Sigmoid colon (tissue), 7 donors: Measurements from ENCODE around the gene PPP1R15A. TPM values are rescaled to one million over a fixed set of nuclear protein-coding genes. Genes with fewer than 3 reads are reported as not detected.
A peak's percentile ranks its signal among the peaks of the same experiment; 100 is the strongest.
"Not testable (repeated sequence)": the region's sequence is repeated elsewhere in the genome, so short reads cannot be mapped to it uniquely, and the experiment has no call there.

ENCODE experiments used
- DNase-seq: peaks from one replicate; pipeline ENCODE4 v3.0.0-alpha.2; 2019
- H3K27ac ChIP-seq, 4 donors: fragments of 200-600 bp; sonication (generic); one replicate each; pipeline ENCODE4 v1.5.1; 2016 to 2019; ENCODE audit warnings: mild to moderate bottlenecking in 1 of 4
- H3K27me3 ChIP-seq, 3 donors: fragments of 200-600 bp; sonication (generic); one replicate each; pipeline ENCODE4 v1.5.1; 2019; ENCODE audit warnings: mild to moderate bottlenecking in 1 of 3
- H3K36me3 ChIP-seq, 4 donors: fragments of 200-600 bp; sonication (generic); one replicate each; pipeline ENCODE4 v1.5.1; 2016 to 2019
- H3K4me1 ChIP-seq, 4 donors: fragments of 200-600 bp; sonication (generic); one replicate each; pipeline ENCODE4 v1.5.1; 2017 to 2019
- H3K4me3 ChIP-seq, 4 donors: fragments of 200-600 bp; sonication (generic); one replicate each; pipeline ENCODE4 v1.5.1; 2017 to 2019; ENCODE audit warnings: mild to moderate bottlenecking in 2 of 4, moderate library complexity in 1 of 4
- H3K9me3 ChIP-seq, 4 donors: fragments of 200-600 bp in 3 of 4; sonication (generic) in 3 of 4; one replicate each; pipeline versions ENCODE4 v1.5.1 to v1.6.1; 2013 to 2019
- EP300 ChIP-seq, 4 donors: sonication (generic); formaldehyde crosslinking; IDR thresholded peaks; one replicate each; pipeline ENCODE4 v1.6.1; 2017; ENCODE audit warnings: antibody characterized with exemption in 4 of 4
- POLR2A ChIP-seq, 2 donors: fragments of 450-650 bp; IDR thresholded peaks; one replicate each; pipeline ENCODE4 v1.6.1; 2016; ENCODE audit warnings: antibody characterized with exemption in 2 of 2, mild to moderate bottlenecking in 2 of 2, moderate library complexity in 2 of 2
- POLR2AphosphoS5 ChIP-seq, 4 donors: sonication (generic); formaldehyde crosslinking; IDR thresholded peaks; one replicate each; pipeline ENCODE4 v1.6.1; 2017; ENCODE audit warnings: antibody characterized with exemption in 4 of 4
- WGBS, 2 donors: extraction: QIAGEN DNeasy Blood & Tissue Kit; methylation state at CpG; one replicate each; pipeline ENCODE4 v1.1.7; 2013; 5-methylcytosine and 5-hydroxymethylcytosine counted together
- intact Hi-C: fragments of 100-400 bp; cut with DNase I; formaldehyde crosslinking; loops from one replicate; pipeline ENCODE4 v1.15.1; 2023
- polyA plus RNA-seq, 3 donors: library from polyadenylated mRNA; stranded (reverse); fragments of 200-250 nt; gene quantifications; one replicate each; pipeline ENCODE4 v1.2.3, GENCODE V29; 2013
- total RNA-seq, 4 donors: library from RNA; depleted of rRNA; stranded (reverse); fragments of >200 nt; gene quantifications; one replicate each; pipeline ENCODE4 v1.1.0, GENCODE V29; 2016
- TF ChIP-seq, protein P1 (sequence below), 4 experiments: fragments of 450-650 bp in 3 of 4; fragments of 200-600 bp in 1 of 4; IDR thresholded peaks; one replicate each; pipeline ENCODE4 v1.5.1; 2016 to 2019; ENCODE audit warnings: antibody characterized with exemption in 4 of 4, mild to moderate bottlenecking in 3 of 4, moderate library complexity in 2 of 4
- donor health status: healthy with polysubstance abuse.
- donor health status: Bipolar disorder and iron deficiency.
- donor health status: healthy.

The PPP1R15A gene
- total and polyA plus RNA-seq, 7 donors, result 22.1 to 69.8 (median 43.2) TPM

DNA sequence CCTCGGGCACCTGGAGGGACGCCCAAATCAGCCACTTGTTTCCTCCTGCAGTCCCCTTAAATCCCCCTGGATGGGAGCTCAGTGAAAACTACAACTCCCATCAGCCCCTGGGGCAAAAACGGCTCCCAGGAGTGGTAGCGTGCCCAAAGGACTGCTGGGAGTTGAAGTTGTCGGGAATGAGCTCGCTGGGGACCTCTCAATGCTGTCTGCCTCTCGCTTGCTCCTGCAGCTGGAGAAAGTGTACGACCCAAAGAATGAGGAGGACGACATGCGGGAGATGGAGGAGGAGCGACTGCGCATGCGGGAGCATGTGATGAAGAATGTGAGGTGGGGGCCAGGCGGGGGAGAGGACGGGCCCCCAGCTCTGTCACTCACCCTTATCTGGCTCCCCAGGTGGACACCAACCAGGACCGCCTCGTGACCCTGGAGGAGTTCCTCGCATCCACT, 46.6 kb downstream of the PPP1R15A start:
- H3K9me3 ChIP-seq, result no peaks in the 10 kb centered on the region
- H3K4me3 ChIP-seq, result no peak overlapping the region
- TF ChIP-seq, protein P1, sequence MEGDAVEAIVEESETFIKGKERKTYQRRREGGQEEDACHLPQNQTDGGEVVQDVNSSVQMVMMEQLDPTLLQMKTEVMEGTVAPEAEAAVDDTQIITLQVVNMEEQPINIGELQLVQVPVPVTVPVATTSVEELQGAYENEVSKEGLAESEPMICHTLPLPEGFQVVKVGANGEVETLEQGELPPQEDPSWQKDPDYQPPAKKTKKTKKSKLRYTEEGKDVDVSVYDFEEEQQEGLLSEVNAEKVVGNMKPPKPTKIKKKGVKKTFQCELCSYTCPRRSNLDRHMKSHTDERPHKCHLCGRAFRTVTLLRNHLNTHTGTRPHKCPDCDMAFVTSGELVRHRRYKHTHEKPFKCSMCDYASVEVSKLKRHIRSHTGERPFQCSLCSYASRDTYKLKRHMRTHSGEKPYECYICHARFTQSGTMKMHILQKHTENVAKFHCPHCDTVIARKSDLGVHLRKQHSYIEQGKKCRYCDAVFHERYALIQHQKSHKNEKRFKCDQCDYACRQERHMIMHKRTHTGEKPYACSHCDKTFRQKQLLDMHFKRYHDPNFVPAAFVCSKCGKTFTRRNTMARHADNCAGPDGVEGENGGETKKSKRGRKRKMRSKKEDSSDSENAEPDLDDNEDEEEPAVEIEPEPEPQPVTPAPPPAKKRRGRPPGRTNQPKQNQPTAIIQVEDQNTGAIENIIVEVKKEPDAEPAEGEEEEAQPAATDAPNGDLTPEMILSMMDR (IDR thresholded peaks at IDR 0.05), result no peak
- TF ChIP-seq POLR2A (IDR thresholded peaks at IDR 0.05) (no peak), EP300 (IDR thresholded peaks at IDR 0.05) (no peak), POLR2AphosphoS5 (IDR thresholded peaks at IDR 0.05) (no peak)
- DNase-seq, result no peak
- 91 to 93% methylated on average over 18 of the region's 18 CpGs for WGBS, 2 donors
- H3K27ac ChIP-seq, result no peak overlapping the region
- intact Hi-C loops, result no loop called here
- H3K4me1 ChIP-seq, result no peaks in the 10 kb centered on the region
- H3K36me3 ChIP-seq, result peaks cover 5 to 97% (median 38%) of the 10 kb centered on the region in 4 donors
- H3K27me3 ChIP-seq, result no peaks in the 10 kb centered on the region

DNA sequence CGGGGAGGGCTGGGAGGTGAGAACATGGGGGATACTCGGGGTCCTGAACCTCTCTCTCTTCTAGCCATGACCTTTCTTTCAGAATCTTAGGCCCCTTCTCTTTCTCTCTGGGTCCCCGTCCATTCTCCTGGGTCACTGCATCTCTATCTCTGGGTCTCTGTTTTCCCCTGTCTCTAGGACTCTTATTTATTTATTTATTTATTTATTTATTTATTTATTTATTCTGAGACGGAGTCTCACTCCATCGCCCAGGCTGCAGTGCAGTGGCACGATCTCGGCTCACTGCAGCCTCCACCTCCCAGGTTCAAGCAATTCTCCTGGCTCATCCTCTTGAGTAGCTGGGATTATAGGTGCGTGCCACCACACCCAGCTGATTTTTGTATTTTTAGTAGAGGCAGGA, 47.0 kb downstream of the PPP1R15A start:
- H3K4me1 ChIP-seq, H3K4me3 ChIP-seq, H3K27me3 ChIP-seq, H3K9me3 ChIP-seq, intact Hi-C loops, DNase-seq, H3K27ac ChIP-seq: not testable (repeated sequence)
- WGBS, 2 donors, result 93 to 95% methylated on average over 8 of the region's 8 CpGs
- peaks cover 2 to 93% (median 33%) of the 10 kb centered on the region in 4 donors for H3K36me3 ChIP-seq

DNA sequence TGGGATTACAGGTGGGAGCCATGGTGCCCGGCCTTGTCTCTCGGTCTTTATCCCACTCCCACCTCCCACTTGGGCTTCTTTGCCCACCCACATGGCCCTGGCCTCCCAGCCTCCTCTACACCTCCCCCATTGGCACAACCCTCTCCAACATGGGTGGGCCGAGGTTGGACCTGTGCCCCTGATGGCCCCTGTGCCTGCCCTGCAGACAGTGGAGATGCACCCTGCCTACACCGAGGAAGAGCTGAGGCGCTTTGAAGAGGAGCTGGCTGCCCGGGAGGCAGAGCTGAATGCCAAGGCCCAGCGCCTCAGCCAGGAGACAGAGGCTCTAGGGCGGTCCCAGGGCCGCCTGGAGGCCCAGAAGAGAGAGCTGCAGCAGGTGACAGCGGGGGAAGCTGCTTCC, 48.7 kb downstream of the PPP1R15A start:
- intact Hi-C loops, result no loop called here
- H3K4me1 ChIP-seq, result no peaks in the 10 kb centered on the region

DNA sequence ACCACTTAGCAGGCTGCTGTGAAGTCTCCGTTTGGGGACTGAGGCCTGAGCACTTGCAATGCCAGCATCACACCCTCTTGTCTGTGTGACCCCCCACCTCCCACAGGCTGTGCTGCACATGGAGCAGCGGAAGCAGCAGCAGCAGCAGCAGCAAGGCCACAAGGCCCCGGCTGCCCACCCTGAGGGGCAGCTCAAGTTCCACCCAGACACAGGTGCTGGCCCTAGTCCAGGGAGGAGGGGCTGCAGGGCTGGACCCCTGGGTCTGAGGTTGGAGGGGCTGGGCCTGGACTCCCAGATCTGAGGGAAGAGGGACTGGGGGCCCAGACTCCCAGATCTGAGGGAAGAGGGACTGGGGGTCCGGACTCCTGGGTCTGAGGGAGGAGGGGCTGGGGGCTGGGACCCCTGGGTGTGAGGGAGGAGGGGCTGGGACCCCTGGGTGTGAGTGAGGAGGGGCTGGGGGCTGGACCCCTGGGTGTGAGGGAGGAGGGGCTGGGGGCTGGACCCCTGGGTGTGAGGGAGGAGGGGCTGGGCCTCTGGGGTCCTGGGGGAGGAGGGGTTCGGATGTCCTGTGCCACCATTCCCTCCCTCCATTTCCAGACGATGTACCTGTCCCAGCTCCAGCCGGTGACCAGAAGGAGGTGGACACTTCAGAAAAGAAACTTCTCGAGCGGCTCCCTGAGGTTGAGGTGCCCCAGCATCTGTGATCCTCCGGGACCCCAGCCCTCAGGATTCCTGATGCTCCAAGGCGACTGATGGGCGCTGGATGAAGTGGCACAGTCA, 49.7 kb downstream of the PPP1R15A start:
- no peak overlapping the region for H3K27ac ChIP-seq
- no peaks in the 10 kb centered on the region for H3K27me3 ChIP-seq
- no peak overlapping the region for H3K4me3 ChIP-seq
- no peaks in the 10 kb centered on the region for H3K9me3 ChIP-seq
- DNase-seq, result no peak
- no peak for TF ChIP-seq EP300 (IDR thresholded peaks at IDR 0.05)
- TF ChIP-seq POLR2A (IDR thresholded peaks at IDR 0.05), result no peak
- TF ChIP-seq POLR2AphosphoS5 (IDR thresholded peaks at IDR 0.05), result peak in 1 of 4 donors; percentile 6
- TF ChIP-seq, protein P1 (IDR thresholded peaks at IDR 0.05), result no peak
- WGBS, 2 donors, result 90 to 93% methylated on average over 12 of the region's 12 CpGs
- peaks cover 0 to 68% (median 25%) of the 10 kb centered on the region in 4 donors for H3K36me3 ChIP-seq
- intact Hi-C loops, result no loop called here
- H3K4me1 ChIP-seq, result peaks cover 0 to 6% (median 1%) of the 10 kb centered on the region in 4 donors

More for the DNA sequence above, 48.7 kb downstream of the PPP1R15A start:
- H3K9me3 ChIP-seq, result no peaks in the 10 kb centered on the region
- no peaks in the 10 kb centered on the region for H3K27me3 ChIP-seq
- H3K36me3 ChIP-seq, result peaks cover 0 to 78% (median 25%) of the 10 kb centered on the region in 4 donors
- WGBS, 2 donors, result 91 to 93% methylated on average over 10 of the region's 10 CpGs
- H3K27ac ChIP-seq, result no peak overlapping the region
- TF ChIP-seq POLR2AphosphoS5 (IDR thresholded peaks at IDR 0.05) (no peak), POLR2A (IDR thresholded peaks at IDR 0.05) (no peak), EP300 (IDR thresholded peaks at IDR 0.05) (no peak)
- TF ChIP-seq, protein P1 (IDR thresholded peaks at IDR 0.05), result no peak
- no peak overlapping the region for H3K4me3 ChIP-seq
- DNase-seq, result no peak

DNA sequence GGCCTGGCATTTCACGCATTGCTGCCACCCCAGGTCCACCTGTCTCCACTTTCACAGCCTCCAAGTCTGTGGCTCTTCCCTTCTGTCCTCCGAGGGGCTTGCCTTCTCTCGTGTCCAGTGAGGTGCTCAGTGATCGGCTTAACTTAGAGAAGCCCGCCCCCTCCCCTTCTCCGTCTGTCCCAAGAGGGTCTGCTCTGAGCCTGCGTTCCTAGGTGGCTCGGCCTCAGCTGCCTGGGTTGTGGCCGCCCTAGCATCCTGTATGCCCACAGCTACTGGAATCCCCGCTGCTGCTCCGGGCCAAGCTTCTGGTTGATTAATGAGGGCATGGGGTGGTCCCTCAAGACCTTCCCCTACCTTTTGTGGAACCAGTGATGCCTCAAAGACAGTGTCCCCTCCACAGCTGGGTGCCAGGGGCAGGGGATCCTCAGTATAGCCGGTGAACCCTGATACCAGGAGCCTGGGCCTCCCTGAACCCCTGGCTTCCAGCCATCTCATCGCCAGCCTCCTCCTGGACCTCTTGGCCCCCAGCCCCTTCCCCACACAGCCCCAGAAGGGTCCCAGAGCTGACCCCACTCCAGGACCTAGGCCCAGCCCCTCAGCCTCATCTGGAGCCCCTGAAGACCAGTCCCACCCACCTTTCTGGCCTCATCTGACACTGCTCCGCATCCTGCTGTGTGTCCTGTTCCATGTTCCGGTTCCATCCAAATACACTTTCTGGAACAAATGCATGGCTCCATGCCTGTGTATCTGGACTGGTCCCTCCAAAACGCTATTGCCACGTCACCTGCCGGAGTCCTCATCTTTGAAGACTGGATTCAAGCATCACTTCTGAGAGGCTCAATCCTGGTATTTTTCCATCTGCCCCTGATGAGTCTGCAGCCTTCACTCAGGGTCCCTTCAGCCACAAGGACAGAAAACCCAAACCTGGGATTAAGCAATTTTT, 50.6 kb downstream of the PPP1R15A start:
- Histone ChIP-seq H3K36me3 (peaks cover 0 to 59% (median 24%) of the 10 kb centered on the region in 4 donors), H3K4me3 (no peak overlapping the region)
- TF ChIP-seq, protein P1 (IDR thresholded peaks at IDR 0.05), result no peak
- TF ChIP-seq EP300 (IDR thresholded peaks at IDR 0.05) (no peak), POLR2AphosphoS5 (IDR thresholded peaks at IDR 0.05) (no peak), POLR2A (IDR thresholded peaks at IDR 0.05) (no peak)

More for the DNA sequence above, 50.6 kb downstream of the PPP1R15A start:
- Histone ChIP-seq H3K9me3 (no peaks in the 10 kb centered on the region), H3K27ac (no peak overlapping the region), H3K27me3 (no peaks in the 10 kb centered on the region), H3K4me1 (peaks cover 0 to 11% (median 3%) of the 10 kb centered on the region in 4 donors)
- WGBS, 2 donors, result 91 to 92% methylated on average over 18 of the region's 18 CpGs
- no peak for DNase-seq
- intact Hi-C loops, result no loop called here
